Activated CD4-positive, alpha-beta T cell treated with anti-CD3 and anti-CD28 coated beads, Interleukin-2, amount 50 U/mL, for 1 hour (primary cell): Measurements from ENCODE around the gene FAM162A.

Source experiments
- DNase-seq: peaks from one replicate; pipeline ENCODE4 v3.0.0-alpha.2; 2020

FAM162A gene

DNA sequence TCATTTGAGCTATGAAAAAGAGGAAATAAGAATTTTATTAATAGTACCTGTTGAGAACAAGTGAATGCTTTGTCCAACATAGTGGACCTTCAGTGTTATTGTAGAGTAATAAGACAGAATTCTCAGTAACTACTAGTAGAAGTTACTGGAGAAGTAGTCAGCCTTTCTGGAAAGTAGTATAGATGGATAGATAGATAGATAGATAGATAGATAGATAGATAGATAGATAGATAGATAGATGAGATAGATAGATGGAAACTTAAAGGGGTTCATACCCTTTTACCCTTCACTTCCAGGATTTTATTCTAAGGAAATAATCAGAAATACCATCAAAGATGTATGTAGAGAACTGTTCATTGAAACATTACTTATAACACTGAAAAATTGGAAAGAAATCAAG, 5.2 kb downstream of the FAM162A start:
- DNase-seq = no peak

DNA sequence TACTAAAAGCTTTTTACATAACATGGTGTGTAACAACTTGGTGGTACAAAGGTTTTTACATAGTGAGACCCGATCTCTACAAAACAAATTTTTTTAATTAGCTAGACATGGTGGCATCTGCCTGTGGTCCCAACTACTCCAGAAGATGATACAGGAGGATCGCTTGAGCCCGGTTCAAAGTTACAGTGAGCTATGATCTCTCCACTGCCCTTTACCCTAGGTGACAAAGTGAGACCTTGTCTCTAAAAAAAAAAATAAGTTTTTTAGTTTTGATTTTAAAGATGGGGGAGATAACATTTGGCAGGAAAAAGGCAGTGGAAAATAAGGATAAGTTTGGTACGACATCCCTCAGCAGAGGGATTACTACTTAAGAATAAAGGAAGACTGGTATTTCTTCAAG, 5.9 kb downstream of the FAM162A start:
- DNase-seq = no peak

DNA sequence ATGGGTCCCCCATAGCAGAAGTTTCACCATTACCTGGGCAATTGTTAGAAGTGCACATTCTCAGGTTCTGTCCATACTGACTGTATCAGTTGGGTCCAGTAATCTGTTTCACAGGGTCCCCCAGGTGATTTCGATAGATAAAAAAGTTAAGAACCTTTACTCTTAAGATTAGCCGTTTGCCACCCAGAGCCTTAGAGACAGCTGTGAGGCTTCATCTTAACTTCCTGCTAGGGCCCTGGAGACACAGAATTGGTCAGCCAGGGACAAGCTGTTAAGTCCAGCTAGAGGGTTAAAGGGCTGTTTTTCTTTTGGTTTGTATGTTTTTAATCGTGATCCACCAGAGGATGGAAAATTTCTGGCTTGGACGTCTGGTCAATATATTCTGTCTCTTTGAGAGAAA, 6.7 kb downstream of the FAM162A start:
- no peak for DNase-seq

DNA sequence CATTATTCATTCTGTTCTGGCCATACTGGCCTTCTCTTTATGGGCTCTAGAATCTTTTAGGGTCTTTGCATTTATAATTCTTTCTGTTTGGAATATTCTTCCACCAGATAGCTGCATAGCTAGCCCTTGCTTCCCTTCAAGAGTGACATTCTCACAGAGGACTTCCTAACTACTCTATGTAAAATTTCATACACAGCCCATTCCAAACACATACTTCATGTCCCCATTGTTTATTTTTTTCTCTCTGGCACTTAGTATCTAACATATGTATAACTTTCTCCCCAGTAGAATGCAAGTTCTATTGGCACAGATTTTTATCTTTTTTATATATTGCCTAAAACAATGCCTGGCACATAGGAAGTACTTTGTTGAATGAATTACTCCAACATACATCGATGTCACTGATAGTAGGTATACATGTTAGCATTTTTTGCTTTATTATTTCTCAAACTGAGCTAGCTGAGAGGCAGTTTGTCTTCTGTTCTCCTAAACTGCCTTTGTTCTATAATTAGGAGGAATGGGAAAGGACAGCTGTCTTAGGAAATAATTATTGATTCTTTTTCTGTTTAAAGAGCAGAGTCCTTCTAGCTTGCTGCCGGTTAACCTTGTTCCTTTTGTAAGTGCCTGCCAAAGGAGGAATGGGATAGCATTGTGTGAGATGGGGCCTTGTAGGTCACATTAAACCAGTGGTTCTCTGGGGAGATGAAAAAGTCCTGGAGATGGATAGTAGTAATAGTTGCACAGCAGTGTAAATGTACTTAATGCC, 7.9 kb downstream of the FAM162A start:
- DNase-seq = no peak

DNA sequence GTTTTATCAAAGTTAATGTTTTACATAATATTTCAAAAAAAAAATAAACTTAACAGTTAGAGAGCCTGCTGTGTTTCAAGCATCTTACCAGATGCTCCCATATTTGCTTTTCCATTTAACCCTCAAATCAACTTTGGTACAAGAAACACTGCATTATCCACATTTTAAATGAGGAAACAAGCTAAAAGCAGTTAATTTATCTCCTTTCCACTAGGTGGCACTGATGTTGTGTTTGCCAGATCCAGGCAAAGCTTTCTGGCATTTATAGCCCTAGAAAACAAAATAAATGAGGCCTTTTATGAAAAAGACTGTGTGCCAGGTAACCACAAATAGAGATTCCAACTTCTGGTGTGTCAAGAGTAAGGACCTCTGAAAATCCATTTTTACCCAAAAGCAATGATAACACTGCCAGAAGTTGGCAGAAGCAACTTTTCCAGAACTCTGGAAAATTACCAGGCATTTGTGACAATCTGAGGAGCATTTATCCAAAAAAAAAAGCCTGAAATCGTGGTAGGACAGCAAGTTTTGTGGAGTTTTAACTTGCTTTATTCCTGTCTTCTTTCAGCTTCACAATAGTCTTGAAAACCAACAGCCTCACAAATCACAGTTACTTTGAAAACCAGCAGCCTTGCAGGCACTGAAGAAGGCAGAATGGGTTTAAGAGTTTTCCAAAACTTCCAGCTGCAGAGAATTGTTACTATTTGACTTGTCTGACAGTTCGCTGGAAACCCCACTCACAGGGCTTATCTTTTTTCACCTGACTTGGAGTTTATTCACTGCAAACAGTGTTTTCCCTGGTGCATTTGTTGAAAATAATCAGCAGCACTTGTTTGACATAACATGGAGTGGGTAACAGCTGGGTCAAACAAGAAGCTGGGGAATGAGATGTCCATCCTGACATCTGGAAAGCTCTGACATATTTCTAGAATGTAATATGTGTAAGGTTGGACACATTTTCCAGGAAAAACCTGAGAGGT, 9.2 kb downstream of the FAM162A start:
- DNase-seq = peak; percentile 2

DNA sequence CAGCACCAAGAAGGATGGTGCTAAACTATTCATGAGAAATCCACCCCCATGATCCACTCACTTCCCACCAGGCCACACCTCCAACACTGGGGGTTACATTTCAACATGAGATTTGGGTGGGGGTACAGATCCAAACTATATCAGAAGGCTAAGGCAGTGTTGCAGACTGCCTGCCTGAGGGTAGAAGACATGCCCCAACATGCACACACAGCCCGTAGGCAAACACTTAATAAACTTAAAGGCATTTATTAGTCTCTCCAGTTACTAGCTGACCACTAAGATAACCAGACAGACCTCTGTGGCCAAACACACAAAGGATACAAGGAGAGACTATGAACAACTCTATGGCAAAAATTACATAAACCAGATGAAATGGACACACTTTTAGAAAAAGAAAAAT, 10.2 kb downstream of the FAM162A start:
- no peak for DNase-seq

DNA sequence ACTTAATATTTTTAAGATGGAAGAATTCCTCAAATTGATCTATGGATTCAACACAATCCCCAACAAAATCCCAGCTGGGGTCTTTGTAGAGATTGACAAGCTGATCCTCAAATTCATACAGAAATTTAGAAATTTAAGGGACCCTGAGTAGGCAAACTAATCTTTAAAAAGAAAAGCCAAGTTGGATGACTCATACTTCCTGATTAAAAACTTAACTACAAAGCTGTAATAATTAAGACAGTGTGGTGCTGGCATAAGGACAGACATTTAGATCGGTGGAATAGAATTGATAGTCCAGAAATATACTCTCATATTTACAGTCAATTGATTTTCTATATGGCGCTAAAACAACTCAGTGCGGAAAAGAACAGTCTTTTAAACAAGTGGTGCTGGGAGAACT, 11.6 kb downstream of the FAM162A start:
- no peak for DNase-seq

DNA sequence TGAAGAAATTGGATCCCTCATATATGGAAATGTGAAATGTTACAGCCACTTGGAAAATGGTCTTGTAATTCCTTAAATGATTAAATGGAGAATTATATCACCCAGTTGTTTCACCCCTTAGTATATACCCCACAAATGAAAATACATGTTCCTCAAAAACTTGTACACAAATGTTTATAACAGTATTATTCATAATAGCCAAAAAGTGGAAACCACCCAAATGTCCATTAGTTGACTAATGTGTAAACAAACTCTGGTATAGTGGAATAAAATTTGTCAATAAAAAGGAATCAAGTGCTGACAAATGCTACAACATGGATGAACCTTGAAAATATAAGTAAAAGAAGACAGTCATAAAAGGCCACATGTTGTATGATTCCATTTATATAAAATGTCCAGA, 12.5 kb downstream of the FAM162A start:
- DNase-seq = no peak

DNA sequence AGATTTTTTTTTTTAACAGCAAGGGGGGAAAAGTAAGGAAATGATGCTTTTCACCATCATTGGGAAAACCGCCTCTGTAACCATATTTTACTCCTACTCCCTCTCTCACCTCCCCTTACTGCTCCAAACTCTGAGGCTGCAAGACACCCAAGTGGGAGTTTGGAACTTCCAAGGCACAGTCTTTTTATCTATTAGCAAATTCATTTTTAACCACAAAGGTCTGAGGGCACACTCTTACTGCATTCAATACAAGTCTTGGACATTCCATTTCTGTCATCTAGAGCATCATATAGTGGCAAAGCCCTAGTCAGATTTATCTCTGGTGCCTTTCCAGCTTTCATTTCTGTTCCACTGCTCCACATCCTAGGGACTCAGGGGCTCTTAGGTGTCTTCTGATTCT, 13.2 kb downstream of the FAM162A start:
- DNase-seq = no peak

DNA sequence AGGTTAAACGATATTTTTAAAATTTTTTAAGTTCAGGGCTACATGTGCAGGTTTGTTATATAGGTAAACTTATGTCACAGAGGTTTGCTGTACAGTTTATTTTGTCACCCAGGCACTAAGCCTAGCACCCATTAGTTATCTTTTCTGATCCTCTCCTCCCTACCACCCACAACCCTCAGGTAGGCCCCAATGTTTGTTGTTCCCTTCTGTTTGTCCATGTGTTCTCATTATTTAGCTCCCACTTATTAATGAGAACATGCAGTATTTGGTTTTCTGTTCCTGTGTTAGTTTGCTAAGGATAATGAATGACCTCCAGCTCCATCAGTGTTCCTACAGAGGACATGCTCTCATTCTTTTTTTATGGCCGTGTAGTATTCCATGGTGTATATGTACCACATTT, 14.9 kb downstream of the FAM162A start:
- DNase-seq = no peak

DNA sequence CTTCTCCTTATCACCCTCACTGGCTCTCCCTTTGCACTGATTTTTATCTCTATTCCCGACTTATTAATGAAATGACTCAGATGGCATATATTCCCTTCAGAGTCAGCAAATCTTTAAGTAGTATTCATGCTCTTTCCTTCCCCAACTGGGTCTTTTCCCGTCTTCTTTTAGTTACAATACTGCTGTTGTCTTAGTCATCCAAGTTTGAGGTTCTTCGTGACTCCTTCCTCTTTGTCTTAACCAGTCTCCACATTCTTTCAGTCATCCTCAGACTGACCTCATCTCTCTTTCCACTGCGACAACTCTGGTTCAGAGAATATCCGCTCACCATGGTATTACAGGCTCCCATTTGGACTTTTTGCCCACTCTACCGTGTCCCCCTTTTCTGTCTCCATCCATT, 19.5 kb downstream of the FAM162A start:
- DNase-seq = no peak

DNA sequence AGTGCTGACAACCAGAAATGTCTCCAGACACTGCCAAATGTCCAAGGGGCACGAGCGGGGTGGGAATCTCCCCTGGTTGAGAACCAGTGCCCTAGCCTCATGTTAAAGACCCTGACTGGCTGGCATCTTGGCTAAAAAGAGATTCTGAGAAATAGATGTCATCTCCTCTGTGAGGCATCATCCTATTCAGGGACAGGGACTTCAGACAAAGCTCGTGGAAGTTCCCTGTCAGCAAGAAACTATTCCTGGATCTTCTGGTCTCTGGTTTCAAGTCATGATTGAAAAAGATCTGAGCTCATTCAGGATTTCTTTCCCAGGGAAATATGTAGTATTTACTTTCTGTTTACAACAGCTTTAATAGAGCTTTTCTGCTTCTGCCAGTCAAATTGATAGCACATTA, 21.0 kb downstream of the FAM162A start:
- DNase-seq = no peak

DNA sequence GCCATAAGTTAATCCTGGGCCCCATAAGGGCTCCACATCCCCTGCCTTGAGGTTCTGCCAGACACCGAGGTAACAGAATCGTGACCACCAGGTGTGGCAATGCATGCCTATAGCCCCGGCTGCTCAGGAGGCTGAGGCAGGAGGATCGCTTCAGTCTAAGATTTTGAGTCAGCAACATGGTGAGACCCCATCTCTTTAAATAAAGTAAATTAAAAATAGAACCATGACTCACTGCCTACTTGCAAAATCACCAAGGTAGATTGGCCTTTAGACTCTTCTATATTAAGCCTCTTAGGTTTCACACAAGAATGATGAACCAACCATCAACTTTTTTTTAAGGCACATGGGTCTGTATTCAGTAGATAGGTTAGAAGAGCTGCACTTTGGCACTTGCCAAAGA, 22.2 kb downstream of the FAM162A start:
- DNase-seq = no peak

DNA sequence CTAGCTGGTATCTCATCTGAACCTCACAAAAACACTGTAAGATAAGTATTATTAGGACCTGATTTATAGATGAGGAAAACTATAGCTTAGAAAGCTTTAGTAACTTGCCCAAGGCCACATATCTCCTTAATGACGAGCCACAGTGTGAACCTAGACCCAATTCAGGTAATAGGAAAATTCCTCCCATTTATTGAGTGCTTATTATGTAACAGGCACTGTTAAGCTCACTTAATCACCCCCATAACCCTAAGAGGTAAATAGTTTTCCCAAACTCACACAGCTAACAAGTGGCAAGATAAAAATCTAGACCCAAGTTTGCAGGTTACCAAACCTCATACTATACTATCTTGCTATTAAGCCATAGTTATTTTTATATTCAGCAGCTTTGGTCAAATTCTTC, 24.0 kb downstream of the FAM162A start:
- no peak for DNase-seq

DNA sequence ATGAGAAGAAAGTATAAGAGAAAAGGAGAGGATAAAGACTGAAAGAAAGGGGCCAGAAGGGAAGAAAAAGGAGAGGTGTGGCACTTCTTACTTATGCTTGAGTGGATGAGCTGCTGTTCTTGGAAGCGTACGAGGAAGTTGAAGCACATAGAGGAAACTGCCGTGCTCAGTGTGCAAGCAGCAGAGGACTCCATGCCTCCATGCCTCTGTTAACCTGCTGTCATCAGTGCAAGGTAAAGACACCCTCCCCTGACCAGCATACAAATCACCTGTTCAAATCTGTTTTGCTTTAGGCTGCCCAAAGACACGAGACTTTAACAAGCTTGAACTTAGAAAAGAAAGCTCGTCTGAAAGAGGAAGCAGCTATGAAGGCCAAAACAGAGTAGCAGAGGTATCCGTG, 25.5 kb downstream of the FAM162A start:
- DNase-seq = no peak

DNA sequence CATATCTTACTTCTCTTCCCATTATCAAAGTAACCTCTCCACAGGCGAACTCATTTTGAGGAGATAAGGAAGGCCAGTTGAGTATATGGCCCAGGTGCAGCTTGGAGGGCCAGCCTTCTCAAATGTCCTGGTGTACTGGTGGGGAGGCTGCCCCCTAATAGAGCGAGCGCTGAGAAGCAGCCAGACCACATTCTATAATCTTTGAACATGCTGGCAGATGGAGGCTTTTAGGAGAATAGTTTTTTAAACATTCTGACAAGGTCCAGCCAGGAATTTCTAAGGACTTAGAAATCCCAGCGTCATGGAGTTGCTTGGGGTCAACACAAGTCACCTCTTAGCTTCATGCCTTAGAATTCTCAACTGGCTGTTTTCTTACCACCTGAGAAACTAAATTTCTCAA, 26.1 kb downstream of the FAM162A start:
- no peak for DNase-seq

DNA sequence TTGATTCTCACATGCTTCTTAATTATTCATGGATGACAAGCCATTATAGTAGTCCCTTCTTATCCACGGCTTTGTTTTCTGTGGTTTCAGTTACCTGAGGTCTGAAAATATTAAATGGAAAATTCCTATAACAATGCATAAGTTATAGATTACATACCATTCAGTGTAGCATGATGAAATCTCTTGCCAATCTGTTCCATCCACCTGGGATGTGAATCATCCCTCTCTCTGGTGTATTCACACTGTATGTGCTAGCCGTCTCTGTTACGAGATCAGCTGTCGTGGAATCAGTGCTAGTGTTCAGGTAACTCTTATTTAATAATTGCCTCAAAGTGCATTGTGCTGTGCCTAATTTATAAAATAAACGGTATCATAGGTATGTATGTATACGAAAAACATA, 26.7 kb downstream of the FAM162A start:
- no peak for DNase-seq

DNA sequence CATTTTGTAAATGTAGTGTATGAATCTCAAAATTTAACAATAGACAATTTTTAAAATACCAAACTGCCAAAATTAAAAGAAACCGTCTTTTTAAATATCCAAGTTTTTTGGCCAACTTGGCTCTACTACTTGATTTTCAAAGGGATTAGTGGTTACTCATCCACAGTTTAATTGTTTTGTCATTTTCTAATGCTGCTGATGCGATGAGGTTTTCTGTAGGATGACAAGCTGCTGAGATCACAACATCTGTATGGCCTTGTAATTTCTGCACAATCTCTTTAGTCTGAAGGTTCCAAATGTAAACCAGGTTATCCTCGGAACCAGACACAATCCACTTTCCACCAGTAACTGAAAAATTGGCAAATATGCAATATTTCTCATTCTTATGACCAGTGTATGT, 30.4 kb downstream of the FAM162A start:
- DNase-seq = no peak

DNA sequence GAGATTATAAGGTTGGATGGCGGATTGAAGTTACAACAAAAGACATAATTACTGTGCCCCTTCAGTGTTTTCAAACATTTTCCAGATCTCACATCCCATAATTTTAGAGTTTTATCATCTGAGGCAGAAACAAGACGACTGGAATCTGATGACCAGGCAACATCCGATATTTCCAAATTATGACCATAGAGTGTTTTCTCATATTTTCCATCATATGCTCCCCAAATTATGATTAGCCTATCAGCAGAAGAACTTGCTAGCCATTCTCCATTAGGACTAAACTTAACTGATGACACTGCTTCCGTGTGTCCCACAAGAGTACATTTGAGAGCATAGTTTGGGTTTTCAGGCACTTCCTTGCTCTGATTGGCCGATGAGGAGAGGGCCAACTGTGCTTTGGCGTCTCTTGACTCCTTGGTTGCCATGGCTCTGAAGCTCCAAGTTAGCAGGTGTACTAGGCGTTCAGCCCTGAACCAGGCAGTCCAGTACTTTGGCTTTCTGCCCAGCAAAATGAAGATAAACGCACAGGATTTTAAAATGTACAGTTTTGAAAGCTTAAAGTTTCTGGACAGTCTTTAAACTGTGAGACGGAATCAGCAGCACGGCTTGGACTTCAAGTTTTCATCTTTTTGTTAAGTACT, 31.2 kb downstream of the FAM162A start:
- DNase-seq = peak; percentile 42

DNA sequence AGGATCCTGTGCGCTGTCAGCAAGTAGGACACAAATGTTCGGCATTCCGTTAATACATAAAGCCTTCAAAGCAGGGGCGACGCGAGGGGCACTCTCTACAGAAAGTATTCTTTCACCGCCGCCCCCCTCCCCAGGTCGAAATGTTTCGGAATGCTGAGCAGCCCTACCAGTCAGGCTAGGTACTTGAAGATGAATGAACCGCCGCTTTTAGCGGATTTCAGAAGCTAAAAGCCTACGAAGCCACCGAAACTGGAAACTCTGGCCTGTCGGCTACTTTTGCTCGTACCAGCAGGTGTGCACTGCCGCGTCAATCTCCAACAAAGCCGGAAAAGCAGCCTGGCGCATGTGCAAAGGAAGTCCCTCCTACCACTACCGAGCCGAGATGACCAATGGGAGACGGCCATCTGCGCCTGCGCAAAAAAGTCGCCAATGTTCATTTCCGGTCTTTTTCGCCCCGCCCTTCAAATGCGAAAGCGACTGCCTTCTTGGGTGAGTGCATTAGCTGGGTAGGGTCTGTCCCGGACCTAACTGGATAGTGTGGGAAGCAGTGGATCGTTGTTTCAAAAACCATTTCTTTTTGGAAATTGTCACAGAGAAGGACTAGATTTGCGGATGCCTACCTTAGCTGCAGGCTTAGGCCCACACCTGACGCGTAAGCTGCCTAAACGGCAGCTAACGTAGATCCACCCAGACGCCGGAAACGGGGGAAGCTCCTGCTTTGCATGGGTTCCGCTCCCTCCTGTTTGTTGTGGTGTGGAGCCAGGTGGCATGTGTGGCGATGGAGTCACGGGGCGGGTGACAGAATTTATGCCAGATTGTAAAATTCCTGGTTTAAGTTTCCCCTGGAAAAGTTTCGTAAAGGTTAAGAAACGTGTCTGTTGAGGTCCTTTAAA, 32.0 kb downstream of the FAM162A start, which contains the start of gene WDR5B:
Gene WDR5B, minus strand, starts transcription at position 301 of the 893 bp plus-strand sequence. CDS start 534 bp downstream, outside the sequence.
- DNase-seq = peak; percentile 99

DNA sequence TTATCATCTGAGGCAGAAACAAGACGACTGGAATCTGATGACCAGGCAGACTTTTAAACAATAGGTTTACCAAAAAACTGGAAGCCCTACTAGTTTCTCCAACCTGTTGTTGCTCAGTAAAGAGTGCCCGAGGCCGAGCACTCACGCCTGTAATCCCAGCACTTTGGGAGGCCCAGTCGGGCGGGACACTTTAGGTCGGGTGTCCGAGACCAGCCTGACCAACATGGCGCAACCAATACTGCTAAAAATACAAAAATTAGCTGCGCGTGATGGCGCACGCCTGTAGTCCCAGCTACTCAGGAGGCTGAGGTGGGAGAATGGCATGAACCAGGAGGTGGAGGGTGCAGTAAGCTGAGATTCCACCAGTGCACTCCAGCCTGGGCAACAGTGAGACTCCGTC, 33.0 kb downstream of the FAM162A start:
- DNase-seq = no peak

DNA sequence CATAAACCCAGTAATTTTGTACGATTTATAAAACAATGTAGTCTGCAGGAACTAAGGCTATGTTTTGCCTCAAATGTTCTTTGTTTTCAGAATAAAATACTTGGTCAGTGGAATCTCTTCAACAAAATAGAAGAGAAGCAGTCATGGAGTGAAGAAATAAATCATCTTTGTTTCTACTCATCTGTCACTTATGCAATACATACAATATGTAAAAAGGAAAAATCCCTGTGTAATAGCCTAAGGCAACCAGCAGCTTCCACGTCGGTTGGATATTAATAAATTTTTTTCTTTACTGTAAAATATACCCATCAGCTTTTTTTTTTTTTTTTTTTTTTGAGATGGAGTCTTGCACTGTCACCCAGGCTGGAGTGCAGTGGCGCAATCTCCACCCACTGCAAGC, 37.1 kb downstream of the FAM162A start:
- DNase-seq = no peak

DNA sequence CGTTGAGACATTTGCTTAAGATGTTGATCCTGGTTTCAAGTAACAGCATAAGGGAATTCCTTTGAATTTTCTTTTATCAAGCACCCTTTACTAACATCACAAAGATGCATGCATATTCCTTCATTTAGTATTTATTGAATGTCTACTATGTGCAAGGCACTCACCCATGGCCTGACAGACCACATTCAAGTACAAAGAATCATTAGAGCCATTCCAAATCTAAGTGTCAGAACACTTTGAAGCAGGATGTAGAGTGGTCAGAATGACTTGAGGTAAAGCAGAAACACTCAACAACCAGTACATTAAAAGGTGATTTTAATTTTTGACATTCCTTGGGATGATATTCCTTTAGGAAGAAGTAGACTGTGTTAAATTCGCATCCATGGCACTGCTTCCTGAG, 37.9 kb downstream of the FAM162A start:
- DNase-seq = no peak
